HFFc6 (cell line): ENCODE results near the gene MCM3AP. TPM values are rescaled to one million over a fixed set of nuclear protein-coding genes. Genes with fewer than 3 reads are reported as not detected.
A peak's percentile ranks its signal among the peaks of the same experiment; 100 is the strongest.

Source experiments
- DNase-seq: peaks from one replicate; pipeline ENCODE4 v3.0.0-alpha.2; 2018
- H3K27ac Mint-ChIP-seq: 2 replicates; pipeline ENCODE4 v1.8.0; 2020; ENCODE audit warnings: mild to moderate bottlenecking, mixed read lengths
- H3K27me3 Mint-ChIP-seq: 2 replicates; pipeline ENCODE4 v1.8.0; 2021; ENCODE audit warnings: mild to moderate bottlenecking, moderate library complexity, mixed read lengths; ENCODE audit not compliant: insufficient read depth
- H3K36me3 Mint-ChIP-seq: 2 replicates; pipeline ENCODE4 v1.8.0; 2021; ENCODE audit warnings: low read depth, mixed read lengths
- H3K4me1 Mint-ChIP-seq: 2 replicates; pipeline ENCODE4 v1.8.0; 2020; ENCODE audit warnings: low read depth, mixed read lengths
- H3K4me3 Mint-ChIP-seq: 2 replicates; pipeline ENCODE4 v1.8.0; 2020; ENCODE audit warnings: mild to moderate bottlenecking, moderate library complexity, mixed read lengths
- H3K9me3 Mint-ChIP-seq: 2 replicates; pipeline ENCODE4 v1.8.0; 2020; ENCODE audit warnings: mild to moderate bottlenecking, mixed read lengths
- total RNA-seq, 6 experiments: library from RNA; stranded (reverse); fragmentation: NEBNext Ultra II Directional; extraction: Animal tissue kit (Norgen Biotek cat#: 25700); gene quantifications; 2 replicates in 1 of 6; 3 replicates in 5 of 6; pipeline ENCODE4 v1.2.3, GENCODE V29; 2021
- TF ChIP-seq, protein P1 (sequence below): fragments of 200-600 bp; sonication (generic); IDR thresholded peaks from 2 replicates; pipeline ENCODE4 v1.5.0; 2021; ENCODE audit warnings: antibody characterized with exemption, mild to moderate bottlenecking

MCM3AP gene
- total RNA-seq, 6 experiments from 2014 or later = 85.7 to 91.8 (median 86.9) TPM

DNA sequence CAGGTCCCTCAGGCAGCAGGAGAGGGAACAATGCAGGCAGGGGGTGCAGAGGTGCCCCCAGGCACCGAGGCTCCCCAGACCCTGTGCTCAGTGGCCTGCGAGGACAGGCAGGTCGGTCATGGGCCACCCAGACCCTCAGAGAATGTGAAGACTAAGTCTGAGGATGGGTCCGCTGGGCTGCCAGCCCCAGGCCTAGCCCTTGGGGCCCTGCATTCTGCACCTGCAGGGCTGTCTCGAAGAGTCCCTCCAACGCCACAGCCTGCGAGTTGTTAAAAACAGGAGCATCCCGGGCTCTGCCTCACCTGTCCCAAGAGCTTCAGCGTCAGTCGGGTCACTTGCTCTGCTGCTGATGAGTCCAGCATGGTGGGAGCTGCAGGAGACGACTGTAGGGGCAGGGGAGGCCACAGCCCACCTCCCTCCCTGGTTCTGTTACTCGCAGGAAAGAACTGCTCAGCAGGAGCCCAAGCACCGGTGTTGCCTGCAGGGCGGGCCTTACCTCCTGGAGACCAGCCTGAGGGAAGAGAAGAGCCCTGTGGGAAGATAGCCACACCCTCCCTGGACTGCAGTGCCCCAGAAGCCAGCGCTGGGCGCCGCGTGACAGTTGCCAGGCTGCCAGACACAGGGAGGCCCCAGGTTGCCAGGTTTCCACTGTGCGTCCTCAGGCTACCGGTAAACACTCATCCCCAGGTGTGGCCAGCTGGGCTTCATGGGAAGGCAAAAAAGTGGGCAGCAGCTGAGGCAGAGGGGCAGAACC, 32.5 kb upstream of the MCM3AP start:
- Mint-ChIP-seq H3K4me1 (peaks cover 27% of the 10 kb centered on the region), H3K9me3 (no peaks in the 10 kb centered on the region), H3K4me3 (no peak overlapping the region), H3K27ac (no peak overlapping the region), H3K27me3 (no peaks in the 10 kb centered on the region; the same call in 1 of the 2 replicates), H3K36me3 (peaks cover 1% of the 10 kb centered on the region; the same call in 1 of the 2 replicates)
- no peak for DNase-seq
- TF ChIP-seq, protein P1, sequence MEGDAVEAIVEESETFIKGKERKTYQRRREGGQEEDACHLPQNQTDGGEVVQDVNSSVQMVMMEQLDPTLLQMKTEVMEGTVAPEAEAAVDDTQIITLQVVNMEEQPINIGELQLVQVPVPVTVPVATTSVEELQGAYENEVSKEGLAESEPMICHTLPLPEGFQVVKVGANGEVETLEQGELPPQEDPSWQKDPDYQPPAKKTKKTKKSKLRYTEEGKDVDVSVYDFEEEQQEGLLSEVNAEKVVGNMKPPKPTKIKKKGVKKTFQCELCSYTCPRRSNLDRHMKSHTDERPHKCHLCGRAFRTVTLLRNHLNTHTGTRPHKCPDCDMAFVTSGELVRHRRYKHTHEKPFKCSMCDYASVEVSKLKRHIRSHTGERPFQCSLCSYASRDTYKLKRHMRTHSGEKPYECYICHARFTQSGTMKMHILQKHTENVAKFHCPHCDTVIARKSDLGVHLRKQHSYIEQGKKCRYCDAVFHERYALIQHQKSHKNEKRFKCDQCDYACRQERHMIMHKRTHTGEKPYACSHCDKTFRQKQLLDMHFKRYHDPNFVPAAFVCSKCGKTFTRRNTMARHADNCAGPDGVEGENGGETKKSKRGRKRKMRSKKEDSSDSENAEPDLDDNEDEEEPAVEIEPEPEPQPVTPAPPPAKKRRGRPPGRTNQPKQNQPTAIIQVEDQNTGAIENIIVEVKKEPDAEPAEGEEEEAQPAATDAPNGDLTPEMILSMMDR = no peak

DNA sequence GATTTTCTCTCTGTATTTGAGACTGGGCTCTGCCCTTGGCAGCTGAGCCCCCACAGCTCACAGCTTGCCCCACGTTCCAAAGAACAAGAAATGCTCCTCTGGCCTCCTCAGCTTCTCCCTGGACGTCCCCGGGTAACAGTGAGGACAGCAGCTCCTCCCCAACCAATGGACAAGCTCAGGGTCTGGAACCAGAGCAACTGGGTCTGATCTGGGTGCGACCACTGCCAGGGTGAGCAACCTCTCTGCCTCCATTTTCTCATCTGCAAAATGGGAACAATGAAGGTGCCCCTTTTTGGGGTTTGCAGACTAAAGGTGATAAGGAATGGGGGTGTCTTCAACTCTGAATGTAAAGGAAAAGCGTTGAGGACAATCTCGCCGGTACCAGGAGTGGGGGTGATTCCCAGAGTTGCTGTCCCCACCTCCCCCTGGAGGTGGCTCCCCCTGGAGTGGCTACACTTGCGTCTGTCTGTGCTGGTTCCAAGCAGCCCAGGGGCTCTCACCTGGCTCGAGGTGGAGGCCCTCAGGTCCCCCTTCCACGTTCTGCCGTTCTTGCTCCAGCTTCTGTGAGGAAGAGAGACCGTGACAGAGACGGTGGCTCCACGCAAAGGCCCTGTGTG, 31.4 kb upstream of the MCM3AP start:
- TF ChIP-seq, protein P1 = no peak
- H3K4me1 Mint-ChIP-seq = peaks cover 18% of the 10 kb centered on the region
- no peaks in the 10 kb centered on the region; the same call in 1 of the 2 replicates for H3K27me3 Mint-ChIP-seq
- H3K27ac Mint-ChIP-seq = no peak overlapping the region
- H3K9me3 Mint-ChIP-seq = no peaks in the 10 kb centered on the region
- DNase-seq = no peak
- H3K4me3 Mint-ChIP-seq = no peak overlapping the region
- peaks cover 5% of the 10 kb centered on the region; the same call in 1 of the 2 replicates for H3K36me3 Mint-ChIP-seq

DNA sequence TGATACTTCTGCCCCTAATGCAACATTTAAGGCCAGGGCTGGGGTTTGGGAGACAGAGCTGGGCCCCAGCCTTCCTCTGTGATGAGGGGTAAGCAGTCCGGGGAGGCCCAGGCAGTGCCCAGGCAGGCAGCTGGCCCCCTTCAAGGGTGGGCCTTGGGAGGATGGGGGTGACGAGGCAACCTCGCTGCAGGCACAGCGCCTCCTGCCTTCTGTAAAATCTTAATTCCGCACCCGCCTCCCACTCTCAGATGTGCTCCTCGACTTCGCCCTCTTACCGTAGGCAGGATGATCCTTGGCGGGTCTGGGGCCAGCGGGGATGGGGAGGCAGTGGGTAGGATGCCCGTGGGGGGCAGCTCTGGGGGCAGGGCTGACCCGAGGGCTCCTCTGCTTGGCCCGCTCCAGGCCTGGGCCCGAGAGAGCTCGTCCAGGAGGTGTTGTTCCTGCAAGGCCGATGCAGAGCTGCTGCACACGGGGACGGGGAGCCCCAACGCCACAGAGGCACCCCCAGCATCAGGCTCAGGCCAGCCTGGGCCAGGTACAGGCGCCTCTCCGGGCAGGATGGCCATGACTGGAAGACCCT, 29.1 kb upstream of the MCM3AP start:
- H3K4me3 Mint-ChIP-seq = no peak overlapping the region
- no peak overlapping the region for H3K27ac Mint-ChIP-seq
- TF ChIP-seq, protein P1 = peak; percentile 27; the same call in 1 of the 2 replicates
- no peaks in the 10 kb centered on the region; the same call in 1 of the 2 replicates for H3K27me3 Mint-ChIP-seq
- no peak for DNase-seq
- no peaks in the 10 kb centered on the region for H3K9me3 Mint-ChIP-seq
- no peaks in the 10 kb centered on the region for H3K4me1 Mint-ChIP-seq
- H3K36me3 Mint-ChIP-seq = peaks cover 11% of the 10 kb centered on the region; the same call in 1 of the 2 replicates

DNA sequence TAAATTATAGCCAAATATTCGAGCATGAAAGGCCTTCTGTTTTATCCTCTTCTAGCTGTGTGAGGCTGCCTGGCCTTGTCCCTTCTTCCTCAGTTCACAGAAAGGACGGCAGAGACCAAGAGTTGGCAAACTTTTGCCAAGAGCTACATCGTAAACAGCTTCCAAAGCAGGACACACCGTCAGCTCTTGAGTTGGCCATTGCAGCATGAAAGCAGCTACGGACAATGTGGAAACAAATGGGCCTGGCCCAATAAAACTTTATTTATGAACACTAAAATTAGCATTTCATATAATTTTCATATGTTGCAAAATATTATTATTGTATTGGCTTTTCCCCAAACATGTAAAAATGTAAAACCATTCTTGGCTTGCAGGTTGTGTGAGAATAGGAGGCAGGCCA, 27.5 kb upstream of the MCM3AP start:
- no peak overlapping the region for H3K27ac Mint-ChIP-seq
- TF ChIP-seq, protein P1 = no peak
- H3K9me3 Mint-ChIP-seq = no peaks in the 10 kb centered on the region
- DNase-seq = no peak
- no peaks in the 10 kb centered on the region; the same call in 1 of the 2 replicates for H3K27me3 Mint-ChIP-seq
- H3K4me3 Mint-ChIP-seq = no peak overlapping the region
- peaks cover 11% of the 10 kb centered on the region; the same call in 1 of the 2 replicates for H3K36me3 Mint-ChIP-seq
- H3K4me1 Mint-ChIP-seq = peaks cover under 1% of the 10 kb centered on the region; the same call in 1 of the 2 replicates

DNA sequence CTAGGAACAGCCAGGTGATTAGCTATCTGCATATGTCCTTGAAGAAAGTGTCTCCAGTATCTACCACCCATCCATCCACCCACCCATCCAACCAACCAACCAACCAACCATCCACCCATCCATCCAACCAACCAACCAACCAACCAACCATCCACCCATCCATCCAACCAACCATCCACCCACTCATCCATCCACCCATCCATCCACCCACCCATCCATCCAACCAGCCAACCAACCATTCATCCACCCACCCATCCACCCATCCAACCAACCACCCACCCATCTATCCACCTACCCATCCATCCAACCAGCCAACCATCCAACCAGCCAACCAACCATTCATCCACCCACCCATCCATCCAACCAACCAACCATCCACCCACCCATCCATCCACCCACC, 26.2 kb upstream of the MCM3AP start:
- H3K27me3 Mint-ChIP-seq = no peaks in the 10 kb centered on the region; the same call in 1 of the 2 replicates
- peaks cover 11% of the 10 kb centered on the region; the same call in 1 of the 2 replicates for H3K36me3 Mint-ChIP-seq
- TF ChIP-seq, protein P1 = no peak

More for the DNA sequence above, 26.2 kb upstream of the MCM3AP start:
- Mint-ChIP-seq H3K9me3 (no peaks in the 10 kb centered on the region), H3K27ac (no peak overlapping the region), H3K4me1 (peaks cover 9% of the 10 kb centered on the region), H3K4me3 (no peak overlapping the region)
- DNase-seq = no peak
